ENCODE results near the gene GPATCH8. TPM values are rescaled to one million over a fixed set of nuclear protein-coding genes. Genes with fewer than 3 reads are reported as not detected.
"Not testable (repeated sequence)": the region's sequence is repeated elsewhere in the genome, so short reads cannot be mapped to it uniquely, and the experiment has no call there.

Gene GPATCH8
- total RNA-seq: 10 to 100 TPM; 38.2 to 43.3 (median 41.9) TPM

GRCh38 chr17:44503147-44504029 is at the start of gene GPATCH8:
GPATCH8 (minus strand) TSS chr17:44503406; CDS start chr17:44503370, 36 bp downstream.
- DNase-seq (peak; percentile 90), ATAC-seq (peak; percentile 91 to 93)
- Mint-ChIP-seq H3K4me1 (ENCODE audit: low read depth) (peaks cover 32% of the 10 kb centered on the region), H3K9me3 (no peaks in the 10 kb centered on the region), H3K4me3 (peak within 1 kb of the TSS; percentile 99), H3K27me3 (ENCODE audit: low read depth) (no peaks in the 10 kb centered on the region), H3K36me3 (ENCODE audit: insufficient read depth) (peaks cover 2% of the 10 kb centered on the region)

DNA sequence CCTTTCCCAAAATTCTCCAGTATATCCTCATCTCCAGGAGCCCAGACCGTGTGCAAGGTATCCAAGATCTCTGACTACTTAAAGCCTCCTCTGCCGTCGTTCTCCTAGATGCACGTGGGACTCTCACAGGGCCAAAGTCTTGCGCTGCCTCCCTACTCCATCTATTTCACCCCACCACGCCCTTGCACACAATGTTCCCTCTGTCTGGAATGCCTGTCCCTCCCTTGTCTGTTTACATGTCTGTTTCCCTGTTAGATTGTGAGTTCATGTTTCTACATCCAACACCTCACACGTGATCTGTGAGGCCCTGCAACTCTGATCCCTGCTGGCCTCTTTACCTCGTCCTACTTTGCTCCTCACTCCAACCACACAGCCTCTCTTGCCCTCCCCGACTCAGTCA is 49.2 kb upstream of the GPATCH8 start:
- DNase-seq (no peak), ATAC-seq (no peak)
- Mint-ChIP-seq H3K4me1 (ENCODE audit: low read depth) (peaks cover 15% of the 10 kb centered on the region), H3K36me3 (ENCODE audit: insufficient read depth) (no peaks in the 10 kb centered on the region), H3K27me3 (ENCODE audit: low read depth) (peaks cover 54% of the 10 kb centered on the region), H3K9me3 (no peaks in the 10 kb centered on the region), H3K4me3 (no peak overlapping the region)

GRCh38 chr17:44549686-44550085 is 46.5 kb upstream of the GPATCH8 start:
- no peak overlapping the region for H3K4me3 Mint-ChIP-seq
- peaks cover 54% of the 10 kb centered on the region for H3K27me3 Mint-ChIP-seq (ENCODE audit: low read depth)
- no peaks in the 10 kb centered on the region for H3K36me3 Mint-ChIP-seq (ENCODE audit: insufficient read depth)
- no peaks in the 10 kb centered on the region for H3K9me3 Mint-ChIP-seq
- no peak for DNase-seq
- no peaks in the 10 kb centered on the region for H3K4me1 Mint-ChIP-seq (ENCODE audit: low read depth)
- no peak for ATAC-seq

DNA sequence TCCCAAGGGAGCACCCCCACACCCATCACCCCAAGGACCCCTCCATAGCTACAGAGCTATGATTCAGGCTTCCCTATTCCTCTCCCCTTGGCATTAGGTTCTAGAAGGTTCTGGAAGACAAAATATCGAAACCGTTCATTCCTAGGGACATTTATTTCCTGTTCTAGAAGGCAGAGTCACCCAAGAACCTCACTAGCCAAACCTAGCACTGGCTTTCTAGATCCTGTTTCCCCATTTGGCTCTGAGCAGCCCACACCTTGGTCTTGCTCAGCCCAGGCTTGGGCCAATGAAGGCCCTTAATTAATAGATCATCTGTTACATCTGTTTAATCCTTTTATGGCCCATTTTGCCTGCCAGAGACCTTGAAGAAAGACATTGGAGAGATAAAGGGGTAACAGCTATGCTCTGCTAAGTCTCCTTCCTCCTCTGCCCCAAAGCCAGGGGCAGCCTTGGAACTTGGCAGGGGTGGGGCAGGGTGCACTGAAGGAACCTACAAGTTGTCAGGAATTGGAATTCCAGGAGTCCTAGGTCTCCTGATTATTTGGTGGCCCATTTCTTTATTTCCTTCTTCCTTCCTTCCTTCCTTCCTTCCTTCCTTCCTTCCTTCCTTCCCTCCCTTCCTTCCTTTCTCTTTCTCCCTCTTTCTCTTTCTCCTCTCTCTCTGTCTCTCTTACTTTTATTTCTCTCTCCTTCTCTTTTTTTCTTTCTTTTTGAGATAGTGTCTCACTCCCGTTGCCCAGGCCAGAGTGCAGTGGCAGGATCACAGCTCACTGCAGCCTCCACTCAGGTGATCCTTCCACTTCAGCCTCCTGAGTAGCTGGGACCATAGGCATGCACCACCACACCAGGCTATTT is 45.4 kb upstream of the GPATCH8 start:
- Mint-ChIP-seq H3K4me3 (no peak overlapping the region), H3K4me1 (ENCODE audit: low read depth) (no peaks in the 10 kb centered on the region), H3K36me3 (ENCODE audit: insufficient read depth) (no peaks in the 10 kb centered on the region), H3K27me3 (ENCODE audit: low read depth) (peaks cover 63% of the 10 kb centered on the region), H3K9me3 (no peaks in the 10 kb centered on the region)
- no peak for ATAC-seq
- DNase-seq: no peak

DNA sequence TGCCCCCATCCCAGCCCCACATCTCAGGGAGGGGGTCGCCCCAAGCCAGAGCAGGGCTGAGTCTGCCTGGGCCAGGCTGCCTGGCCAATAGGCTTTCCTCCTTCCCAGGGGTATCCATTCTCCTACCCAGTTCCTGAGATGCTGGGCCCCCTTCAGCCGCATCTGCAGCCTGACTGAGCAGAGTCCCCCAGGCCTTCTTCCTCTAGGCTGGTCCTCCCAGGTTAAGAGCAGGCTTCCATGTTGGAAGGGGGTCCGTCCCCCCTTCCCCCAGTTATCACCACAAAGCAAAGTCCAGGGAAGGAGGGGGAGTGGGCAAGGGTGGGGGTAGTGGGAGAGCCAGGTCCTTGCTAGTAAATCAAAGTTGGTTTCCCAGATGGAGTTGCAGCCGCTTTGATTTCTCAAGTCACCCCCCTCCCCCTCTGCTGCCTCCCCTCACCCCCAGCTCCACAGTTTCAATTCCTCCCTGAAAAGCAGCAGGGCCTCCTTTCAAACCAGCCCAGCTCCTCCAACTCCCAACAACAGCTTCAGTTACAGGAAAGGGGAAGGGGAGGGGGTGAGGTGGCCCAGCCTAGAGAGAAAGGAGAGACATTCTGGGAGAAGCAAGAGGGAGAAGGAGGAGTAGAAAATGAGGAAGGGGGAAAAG is 44.5 kb upstream of the GPATCH8 start:
- H3K36me3 Mint-ChIP-seq (ENCODE audit: insufficient read depth): no peaks in the 10 kb centered on the region
- DNase-seq: no peak
- H3K4me3 Mint-ChIP-seq: no peak overlapping the region
- peaks cover 61% of the 10 kb centered on the region for H3K27me3 Mint-ChIP-seq (ENCODE audit: low read depth)
- no peaks in the 10 kb centered on the region for H3K9me3 Mint-ChIP-seq
- H3K4me1 Mint-ChIP-seq (ENCODE audit: low read depth): no peaks in the 10 kb centered on the region
- ATAC-seq: no peak

DNA sequence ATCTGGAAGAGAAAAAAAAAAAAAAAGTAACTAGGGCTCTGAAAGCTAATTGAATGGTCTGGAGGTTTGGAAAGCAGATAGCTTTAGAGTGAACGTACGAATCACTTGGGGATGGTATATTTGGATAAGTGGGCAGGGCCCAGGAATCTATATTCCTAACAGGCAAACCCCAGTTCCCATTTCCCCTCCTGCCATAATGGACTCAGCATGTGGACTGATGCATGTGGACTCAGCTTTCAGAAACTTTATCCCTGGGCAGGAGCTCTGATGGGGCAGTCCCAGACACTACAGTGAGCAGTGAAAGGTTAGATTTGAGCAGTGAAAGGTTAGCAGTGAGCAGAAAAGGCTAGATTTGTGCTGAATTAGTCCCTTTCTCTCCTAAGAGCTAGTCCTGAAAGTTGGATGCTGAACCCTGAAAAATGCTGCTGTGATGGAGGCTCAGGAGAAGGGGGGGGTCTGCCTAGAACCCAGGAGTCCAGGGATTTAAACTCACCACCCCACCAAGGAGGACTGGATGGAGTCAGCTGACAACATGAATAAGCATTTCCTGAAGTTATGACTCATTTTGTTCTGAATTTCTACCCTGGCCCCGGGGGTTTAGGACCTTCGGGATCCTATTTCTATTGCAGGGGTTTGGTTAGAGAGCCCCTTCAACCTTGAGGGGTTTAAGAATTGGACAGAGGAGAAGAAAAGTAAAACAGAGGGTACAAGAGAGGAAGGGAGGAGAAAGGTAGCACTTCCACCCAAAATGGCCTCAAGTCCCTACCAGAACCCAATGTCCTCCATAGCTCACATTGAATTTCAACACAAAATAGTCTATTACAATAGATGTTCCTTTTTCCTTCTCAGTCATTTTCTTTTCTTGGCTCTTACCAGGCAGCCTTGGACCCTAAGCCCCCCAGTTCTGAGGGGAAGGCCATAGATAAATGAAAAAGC is 43.7 kb upstream of the GPATCH8 start:
- DNase-seq (no peak), ATAC-seq (no peak)
- H3K4me3 Mint-ChIP-seq: no peak overlapping the region
- H3K4me1 Mint-ChIP-seq (ENCODE audit: low read depth): no peaks in the 10 kb centered on the region
- H3K36me3 Mint-ChIP-seq (ENCODE audit: insufficient read depth): no peaks in the 10 kb centered on the region
- H3K9me3 Mint-ChIP-seq: no peaks in the 10 kb centered on the region
- peaks cover 56% of the 10 kb centered on the region for H3K27me3 Mint-ChIP-seq (ENCODE audit: low read depth)

GRCh38 chr17:44543905-44544523 is 40.8 kb upstream of the GPATCH8 start:
- H3K27me3 Mint-ChIP-seq (ENCODE audit: low read depth): peaks cover 45% of the 10 kb centered on the region
- H3K4me3 Mint-ChIP-seq: no peak overlapping the region
- H3K4me1 Mint-ChIP-seq (ENCODE audit: low read depth): no peaks in the 10 kb centered on the region
- no peak for ATAC-seq
- no peaks in the 10 kb centered on the region for H3K9me3 Mint-ChIP-seq
- no peaks in the 10 kb centered on the region for H3K36me3 Mint-ChIP-seq (ENCODE audit: insufficient read depth)
- DNase-seq: no peak

DNA sequence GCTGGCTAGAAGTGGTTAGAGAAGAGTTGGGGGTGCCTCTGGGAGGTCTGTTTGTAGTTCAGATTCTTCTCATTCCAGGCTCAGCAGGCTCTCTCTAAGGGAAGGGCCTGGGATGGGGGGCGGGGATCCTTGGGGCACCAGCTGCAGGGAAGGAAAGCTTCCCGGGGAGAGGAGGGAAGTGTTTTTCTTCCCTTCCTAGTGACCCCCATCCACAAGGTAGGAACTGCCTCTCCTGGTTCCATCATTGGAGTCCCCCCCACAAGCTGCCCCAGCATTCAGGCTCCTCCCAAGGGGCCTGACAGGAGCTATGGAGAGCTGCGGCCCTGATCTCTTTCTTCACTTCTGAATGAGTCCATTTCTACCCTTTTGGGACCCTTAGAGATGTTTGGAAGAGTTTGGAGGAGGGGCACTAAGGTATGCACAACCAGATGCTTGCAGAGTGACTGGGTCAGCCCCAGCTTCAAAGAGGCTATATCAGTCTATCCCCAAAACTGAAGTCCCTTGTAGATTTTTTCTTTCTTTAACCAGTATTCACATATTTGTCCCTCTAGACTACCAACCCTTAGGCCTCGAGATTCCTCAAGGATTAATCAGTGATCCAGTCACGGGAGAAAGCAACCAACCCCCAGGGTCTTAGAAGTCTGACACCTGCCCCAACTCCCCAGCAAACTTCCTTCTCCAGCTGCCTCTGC is 40.2 kb upstream of the GPATCH8 start:
- Mint-ChIP-seq H3K4me1 (ENCODE audit: low read depth) (no peaks in the 10 kb centered on the region), H3K9me3 (no peaks in the 10 kb centered on the region), H3K4me3 (no peak overlapping the region), H3K36me3 (ENCODE audit: insufficient read depth) (no peaks in the 10 kb centered on the region), H3K27me3 (ENCODE audit: low read depth) (peaks cover 41% of the 10 kb centered on the region)
- ATAC-seq (no peak), DNase-seq (no peak)

DNA sequence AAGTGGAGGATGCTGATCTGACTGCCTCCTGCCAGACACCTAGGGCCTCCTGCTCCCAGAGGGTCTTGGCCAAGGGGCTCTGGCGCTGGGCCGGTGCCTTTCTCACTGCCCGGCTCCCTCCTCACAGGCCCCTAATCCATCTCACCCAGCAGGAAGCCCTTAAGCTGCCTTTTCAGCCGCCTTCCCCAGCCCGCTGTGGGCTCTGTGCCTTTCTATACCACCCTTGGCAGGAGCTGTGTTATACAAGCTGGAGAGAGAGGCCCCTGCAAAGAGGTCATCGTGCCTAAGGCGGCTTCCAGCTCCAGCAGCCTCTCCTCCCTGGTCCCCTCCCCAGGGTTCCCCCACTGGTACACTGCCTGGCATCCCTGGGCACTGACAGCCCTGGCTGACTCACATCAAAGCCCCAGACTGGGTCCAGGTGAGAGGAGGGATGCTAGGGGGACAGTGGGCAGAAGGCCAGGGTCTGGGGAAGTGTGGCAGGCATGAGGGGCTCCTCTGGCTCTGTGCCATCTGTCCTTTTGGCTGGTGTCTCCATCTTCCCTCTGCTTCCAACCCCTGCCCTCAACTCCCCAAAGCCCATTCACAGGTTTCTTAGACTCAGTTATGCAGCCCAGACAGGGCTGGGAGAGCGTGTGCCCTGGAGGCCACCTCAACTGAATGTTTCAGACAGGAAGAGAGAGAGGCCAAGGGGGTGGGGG is 38.8 kb upstream of the GPATCH8 start:
- Mint-ChIP-seq H3K4me3 (no peak overlapping the region), H3K27me3 (ENCODE audit: low read depth) (peaks cover 36% of the 10 kb centered on the region), H3K9me3 (no peaks in the 10 kb centered on the region), H3K36me3 (ENCODE audit: insufficient read depth) (no peaks in the 10 kb centered on the region), H3K4me1 (ENCODE audit: low read depth) (no peaks in the 10 kb centered on the region)
- ATAC-seq (no peak), DNase-seq (no peak)

DNA sequence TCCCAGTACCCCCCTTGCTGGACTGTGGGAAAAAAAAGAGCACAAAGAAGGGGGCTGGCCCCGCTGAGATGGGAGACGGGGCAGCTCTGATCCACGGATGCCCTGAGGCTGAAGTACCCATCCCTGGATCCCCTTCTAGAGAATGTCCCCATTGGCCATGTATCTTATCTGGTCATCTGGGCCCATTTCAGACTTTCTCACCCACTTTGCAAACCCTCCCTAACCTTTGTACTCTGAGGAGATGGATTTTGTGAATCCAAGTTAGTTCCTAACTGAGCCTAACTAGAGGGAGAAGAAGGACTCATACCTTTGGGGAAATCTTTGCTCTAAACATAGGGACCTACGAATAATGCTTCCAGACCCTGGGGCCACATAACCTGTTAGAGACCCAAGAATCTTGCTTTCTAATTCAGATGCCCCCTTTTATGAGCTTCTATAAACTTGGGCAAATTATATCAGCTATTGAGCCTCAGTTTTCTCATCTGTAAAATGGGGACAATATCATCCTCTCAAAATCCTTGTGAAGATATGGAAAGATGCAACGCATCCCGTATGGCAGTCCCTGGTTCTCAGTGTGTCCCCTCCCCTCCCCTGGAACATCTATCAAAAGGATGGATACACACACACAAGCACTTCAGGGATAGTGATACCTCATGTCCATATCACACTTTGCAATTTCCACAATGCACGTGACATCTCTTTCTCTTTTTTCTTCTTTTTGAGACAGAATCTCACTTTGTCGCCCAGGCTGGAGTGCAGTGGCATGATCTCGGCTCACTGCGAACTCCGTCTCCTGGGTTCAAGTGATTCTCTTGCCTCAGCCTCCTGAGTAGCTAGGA is 37.3 kb upstream of the GPATCH8 start:
- H3K36me3 Mint-ChIP-seq (ENCODE audit: insufficient read depth): no peaks in the 10 kb centered on the region
- no peaks in the 10 kb centered on the region for H3K9me3 Mint-ChIP-seq
- H3K4me1 Mint-ChIP-seq (ENCODE audit: low read depth): no peaks in the 10 kb centered on the region
- ATAC-seq: no peak
- peaks cover 24% of the 10 kb centered on the region for H3K27me3 Mint-ChIP-seq (ENCODE audit: low read depth)
- H3K4me3 Mint-ChIP-seq: no peak overlapping the region
- no peak for DNase-seq

DNA sequence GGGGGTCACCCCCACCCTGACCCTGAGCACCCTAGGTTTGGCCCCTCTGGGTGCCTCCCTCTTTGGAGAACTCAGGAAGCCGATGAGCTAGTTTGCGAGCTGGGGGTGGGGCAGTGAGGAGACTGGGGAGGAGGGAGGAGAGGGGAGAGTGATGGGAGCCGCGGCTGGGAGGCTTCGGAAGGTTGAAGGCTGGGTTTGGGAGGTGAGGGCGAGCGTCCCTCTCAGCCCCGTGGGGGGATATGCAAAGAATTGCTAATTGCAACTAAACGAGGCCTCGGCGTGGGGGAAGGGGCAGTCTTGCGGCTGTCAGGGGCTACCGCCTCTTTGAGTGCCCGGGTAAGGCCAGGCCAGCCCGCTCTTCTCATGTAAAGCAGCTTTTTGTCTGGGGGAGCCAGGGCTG is 36.5 kb upstream of the GPATCH8 start:
- Mint-ChIP-seq H3K4me3 (no peak overlapping the region), H3K9me3 (no peaks in the 10 kb centered on the region), H3K27me3 (ENCODE audit: low read depth) (peaks cover 16% of the 10 kb centered on the region), H3K4me1 (ENCODE audit: low read depth) (no peaks in the 10 kb centered on the region), H3K36me3 (ENCODE audit: insufficient read depth) (no peaks in the 10 kb centered on the region)
- ATAC-seq (no peak), DNase-seq (no peak)

- not testable (repeated sequence) for H3K9me3 Mint-ChIP-seq; H3K4me3 Mint-ChIP-seq; ATAC-seq; H3K27me3 Mint-ChIP-seq (ENCODE audit: low read depth); H3K36me3 Mint-ChIP-seq (ENCODE audit: insufficient read depth); DNase-seq; H3K4me1 Mint-ChIP-seq (ENCODE audit: low read depth)
These were observed 34.7 kb upstream of the GPATCH8 start for GRCh38 chr17:44537922-44538321.
